ENCODE results near the gene FBXL22. TPM values are rescaled to one million over a fixed set of nuclear protein-coding genes. Genes with fewer than 3 reads are reported as not detected.

Gene FBXL22
- total RNA-seq, 6 experiments from 2014 or later, result 0.26 to 0.56 (median 0.44) TPM; not detected in 2

DNA sequence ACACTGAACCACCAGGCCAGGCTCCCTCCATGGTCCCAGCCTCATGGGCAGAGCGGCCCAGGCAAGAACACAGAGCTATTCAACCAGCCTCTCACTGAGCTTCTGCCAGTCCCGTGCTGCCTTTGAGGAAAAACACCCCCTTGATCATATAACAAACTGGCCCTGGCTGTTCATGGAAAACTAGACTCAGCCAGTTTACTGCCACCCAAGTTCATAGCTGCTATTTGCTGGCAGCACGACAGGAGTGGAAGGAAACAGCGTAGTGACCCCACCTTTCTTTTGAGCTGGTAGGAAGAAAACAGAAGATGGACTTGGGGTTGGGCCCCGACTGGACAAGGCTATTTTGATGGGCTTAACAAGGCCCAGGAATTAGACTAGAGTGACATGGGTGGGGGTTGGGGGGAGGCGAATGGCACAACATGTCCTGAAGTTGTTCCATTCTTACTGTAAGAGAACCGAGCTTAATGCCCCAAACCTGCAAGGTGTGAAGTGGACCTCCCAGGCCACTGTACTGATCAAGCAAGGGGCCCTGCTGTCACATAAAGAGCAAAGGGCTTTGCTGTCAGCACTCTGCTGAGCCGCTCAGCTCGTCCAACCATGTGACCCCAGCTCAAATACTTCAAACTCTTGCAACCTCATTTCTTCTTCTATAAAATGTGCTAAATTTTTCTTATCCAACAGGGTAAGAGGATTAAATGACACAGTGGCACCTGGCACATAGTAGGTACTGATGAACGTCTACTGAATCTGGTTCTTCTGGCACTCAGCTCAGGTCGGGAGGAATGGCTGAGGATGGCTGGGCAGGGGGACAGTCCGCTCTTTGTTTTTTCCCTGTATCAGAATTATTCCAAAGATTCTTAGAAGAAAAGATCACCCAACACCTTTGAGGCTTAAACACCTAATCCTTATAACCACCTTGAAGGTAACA lies 1.6 kb downstream of the FBXL22 start:
- Histone ChIP-seq H3K4me3 (peak overlapping the region in 2 of 3 donors; percentile 69 to 83), H3K4me1 (peaks cover 0 to 10% (median 0%) of the 10 kb centered on the region in 4 donors), H3K9me3 (no peaks in the 10 kb centered on the region), H3K27ac (peak overlapping the region in 2 of 3 donors; percentile 75 to 85), H3K36me3 (peaks cover 0 to 4% (median 1%) of the 10 kb centered on the region in 4 donors), H3K27me3 (no peaks in the 10 kb centered on the region)
- no peak for DNase-seq
- TF ChIP-seq POLR2A (IDR thresholded peaks at IDR 0.05), result no peak
- TF ChIP-seq, protein P1, sequence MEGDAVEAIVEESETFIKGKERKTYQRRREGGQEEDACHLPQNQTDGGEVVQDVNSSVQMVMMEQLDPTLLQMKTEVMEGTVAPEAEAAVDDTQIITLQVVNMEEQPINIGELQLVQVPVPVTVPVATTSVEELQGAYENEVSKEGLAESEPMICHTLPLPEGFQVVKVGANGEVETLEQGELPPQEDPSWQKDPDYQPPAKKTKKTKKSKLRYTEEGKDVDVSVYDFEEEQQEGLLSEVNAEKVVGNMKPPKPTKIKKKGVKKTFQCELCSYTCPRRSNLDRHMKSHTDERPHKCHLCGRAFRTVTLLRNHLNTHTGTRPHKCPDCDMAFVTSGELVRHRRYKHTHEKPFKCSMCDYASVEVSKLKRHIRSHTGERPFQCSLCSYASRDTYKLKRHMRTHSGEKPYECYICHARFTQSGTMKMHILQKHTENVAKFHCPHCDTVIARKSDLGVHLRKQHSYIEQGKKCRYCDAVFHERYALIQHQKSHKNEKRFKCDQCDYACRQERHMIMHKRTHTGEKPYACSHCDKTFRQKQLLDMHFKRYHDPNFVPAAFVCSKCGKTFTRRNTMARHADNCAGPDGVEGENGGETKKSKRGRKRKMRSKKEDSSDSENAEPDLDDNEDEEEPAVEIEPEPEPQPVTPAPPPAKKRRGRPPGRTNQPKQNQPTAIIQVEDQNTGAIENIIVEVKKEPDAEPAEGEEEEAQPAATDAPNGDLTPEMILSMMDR (IDR thresholded peaks at IDR 0.05), result no peak
- intact Hi-C loops (cut with DNase I), result no loop called here
- WGBS (ENCODE audit: insufficient coverage, low coverage, low lambda C conversion rate, missing lambda C conversion rate), result 54% methylated on average over 8 of the region's 12 CpGs
- ATAC-seq, result no peak

DNA sequence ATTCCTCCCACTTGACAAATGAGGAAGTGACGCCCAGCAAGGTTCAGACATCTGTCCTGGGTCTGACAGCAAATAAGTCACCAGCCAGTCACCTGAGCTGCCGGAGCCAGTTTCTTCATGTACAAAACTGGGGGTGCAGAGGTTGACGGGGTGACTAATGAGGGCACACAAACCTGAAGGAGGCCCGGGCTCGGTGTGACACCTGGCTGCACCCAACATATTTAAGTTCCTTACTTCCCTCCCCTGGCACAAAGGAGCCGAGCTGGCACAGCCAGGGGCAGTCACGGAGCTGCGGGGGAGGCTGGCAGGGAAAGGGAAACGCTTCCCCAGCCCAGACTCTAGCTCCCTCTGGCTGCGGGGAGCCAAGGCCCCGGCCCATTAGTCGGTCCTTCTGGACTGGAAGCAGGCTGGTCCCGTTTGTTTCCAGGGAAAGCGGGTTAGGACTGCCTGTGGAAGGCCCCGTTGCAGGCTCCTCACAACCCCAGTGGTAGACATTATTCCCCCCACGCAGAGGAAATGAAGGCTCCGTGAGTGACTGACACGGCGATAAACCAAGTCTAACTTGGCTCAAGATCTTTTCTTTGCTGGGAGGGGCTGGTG lies 2.3 kb downstream of the FBXL22 start:
- peak overlapping the region; percentile 69 to 83 (median 76) for H3K4me3 ChIP-seq
- intact Hi-C loops (cut with DNase I), result no loop called here

DNA sequence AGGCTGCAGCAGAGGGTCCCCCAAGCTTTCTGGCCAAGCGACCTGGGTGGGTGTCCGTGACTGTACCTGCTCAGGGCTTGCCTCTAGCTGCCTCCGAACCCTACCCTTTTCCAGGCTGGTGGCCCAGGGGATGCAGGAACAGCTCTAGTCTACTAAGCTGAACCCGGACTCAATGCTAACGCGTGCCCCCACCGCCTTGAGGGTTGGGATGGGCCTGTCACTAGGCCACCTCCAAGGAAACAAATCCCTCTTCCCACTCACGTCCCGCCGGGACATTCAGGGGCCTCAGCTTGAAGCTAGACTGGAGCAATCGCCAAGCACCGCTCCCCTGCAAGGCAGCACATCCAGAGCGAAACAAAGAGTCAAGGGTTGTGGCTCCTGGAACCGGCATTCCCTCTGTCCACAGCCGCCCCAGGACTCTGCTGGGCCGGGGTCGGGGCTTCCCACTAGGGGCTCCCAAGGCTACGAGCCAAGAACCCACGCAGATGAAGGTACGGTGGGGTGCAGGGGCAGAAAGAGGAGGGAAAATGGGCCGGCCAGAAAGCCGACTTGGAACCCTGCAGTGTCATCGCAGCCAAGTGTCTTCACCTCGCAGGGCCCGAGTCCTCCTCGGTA lies 2.9 kb downstream of the FBXL22 start:
- no CpG with 5 or more reads among the region's 26 CpGs for WGBS (ENCODE audit: insufficient coverage, low coverage, low lambda C conversion rate, missing lambda C conversion rate)
- Histone ChIP-seq H3K36me3 (no peaks in the 10 kb centered on the region), H3K4me1 (peaks cover 0 to 10% (median 0%) of the 10 kb centered on the region in 4 donors), H3K9me3 (no peaks in the 10 kb centered on the region), H3K27me3 (no peaks in the 10 kb centered on the region), H3K27ac (peak overlapping the region; percentile 56 to 85 (median 75)), H3K4me3 (peak overlapping the region; percentile 69 to 83 (median 76))
- DNase-seq, result no peak
- peak; percentile 33 to 45 (median 42) for ATAC-seq
- TF ChIP-seq POLR2A (IDR thresholded peaks at IDR 0.05), result no peak
- TF ChIP-seq, protein P1 (IDR thresholded peaks at IDR 0.05), result no peak
- intact Hi-C loops (cut with DNase I), result no loop called here

More for the DNA sequence above, 2.3 kb downstream of the FBXL22 start:
- TF ChIP-seq, protein P1 (IDR thresholded peaks at IDR 0.05), result peak; percentile 82 to 88 (median 84)
- no peak for TF ChIP-seq POLR2A (IDR thresholded peaks at IDR 0.05)
- Histone ChIP-seq H3K9me3 (no peaks in the 10 kb centered on the region), H3K27me3 (no peaks in the 10 kb centered on the region), H3K36me3 (no peaks in the 10 kb centered on the region), H3K27ac (peak overlapping the region; percentile 56 to 85 (median 75)), H3K4me1 (peaks cover 0 to 10% (median 0%) of the 10 kb centered on the region in 4 donors)
- peak; percentile 85 to 88 (median 86) for DNase-seq
- ATAC-seq, result peak; percentile 72 to 77 (median 73)
- 3% methylated on average over 14 of the region's 19 CpGs for WGBS (ENCODE audit: insufficient coverage, low coverage, low lambda C conversion rate, missing lambda C conversion rate)

DNA sequence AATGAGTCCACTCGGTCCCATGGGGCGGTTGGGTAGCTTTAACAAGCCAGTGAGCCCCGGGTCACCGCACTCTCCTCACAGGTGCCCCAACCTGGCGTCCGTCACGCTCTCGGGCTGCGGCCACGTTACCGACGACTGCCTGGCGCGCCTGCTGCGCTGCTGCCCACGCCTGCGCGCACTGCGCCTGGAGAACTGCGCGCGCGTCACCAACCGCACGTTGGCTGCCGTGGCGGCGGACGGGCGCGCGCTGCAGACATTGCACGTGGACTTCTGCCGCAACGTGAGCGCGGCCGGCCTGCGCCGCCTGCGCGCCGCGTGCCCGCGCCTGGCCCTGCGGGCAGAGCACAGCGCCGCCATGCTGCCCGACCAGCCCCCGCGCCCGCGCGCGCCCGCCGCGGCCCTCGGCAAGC lies 3.4 kb downstream of the FBXL22 start:
- Histone ChIP-seq H3K4me1 (peaks cover 0 to 14% (median 0%) of the 10 kb centered on the region in 4 donors), H3K36me3 (no peaks in the 10 kb centered on the region), H3K4me3 (peak overlapping the region; percentile 69 to 83 (median 76)), H3K9me3 (no peaks in the 10 kb centered on the region), H3K27me3 (no peaks in the 10 kb centered on the region), H3K27ac (peak overlapping the region; percentile 67 to 85 (median 75))
- TF ChIP-seq, protein P1 (IDR thresholded peaks at IDR 0.05), result peak in 2 of 4 donors; percentile 44 to 62
- peak; percentile 87 for TF ChIP-seq POLR2A (IDR thresholded peaks at IDR 0.05)
- WGBS (ENCODE audit: insufficient coverage, low coverage, low lambda C conversion rate, missing lambda C conversion rate), result no CpG with 5 or more reads among the region's 60 CpGs
- ATAC-seq (peak; percentile 70 to 89 (median 82)), DNase-seq (peak; percentile 92 to 94 (median 93))
- intact Hi-C loops (cut with DNase I), result no loop called here

All from right lobe of liver (tissue), 6 donors.